HEK293T (cell line): ENCODE data around the gene ABHD11.

ENCODE experiments used
- CTCF ChIA-PET: fragments of 350-600 bp; formaldehyde crosslinking; extraction: SDS; loops from one replicate; lab custom pipeline; 2021; ENCODE audit warnings: antibody characterized with exemption, inconsistent platforms; lab: Yijun Ruan, JAX
- POLR2A ChIA-PET: fragments of 350-600 bp; formaldehyde crosslinking; extraction: SDS; loops from one replicate; lab custom pipeline; 2020; ENCODE audit warnings: antibody characterized with exemption, inconsistent platforms; lab: Yijun Ruan, JAX
- DNase-seq: peaks from one replicate; pipeline ENCODE4 v3.0.0; 2012; ENCODE audit warnings: mixed read lengths; ENCODE audit errors: extremely low spot score
- ARNT ChIP-seq: fragments of 450-650 bp; IDR thresholded peaks from 2 replicates; pipeline ENCODE4 v1.6.1; 2017; ENCODE audit warnings: mild to moderate bottlenecking
- BHLHE40 ChIP-seq: fragments of 450-650 bp; IDR thresholded peaks from 2 replicates; pipeline ENCODE4 v1.6.1; 2016; ENCODE audit warnings: mild to moderate bottlenecking, moderate library complexity, borderline replicate concordance
- CTBP1 ChIP-seq: fragments of 450-650 bp; IDR thresholded peaks from 2 replicates; pipeline ENCODE4 v1.6.1; 2016; ENCODE audit warnings: borderline replicate concordance
- ELF4 ChIP-seq: fragments of 450-650 bp; IDR thresholded peaks from 2 replicates; pipeline ENCODE4 v1.6.1; 2017; ENCODE audit warnings: antibody characterized with exemption
- FOXA1 ChIP-seq: fragments of 450-650 bp; IDR thresholded peaks from 2 replicates; pipeline ENCODE4 v1.6.1; 2016; ENCODE audit warnings: mild to moderate bottlenecking
- FOXK2 ChIP-seq: fragments of 450-650 bp; IDR thresholded peaks from 2 replicates; pipeline ENCODE4 v1.6.1; 2016; ENCODE audit warnings: mild to moderate bottlenecking
- FOXM1 ChIP-seq: fragments of 450-650 bp; IDR thresholded peaks from 2 replicates; pipeline ENCODE4 v1.6.1; 2017; ENCODE audit warnings: mild to moderate bottlenecking, borderline replicate concordance
- HDGF ChIP-seq: fragments of 450-650 bp; IDR thresholded peaks from 2 replicates; pipeline ENCODE4 v1.6.1; 2017; ENCODE audit warnings: antibody characterized with exemption, borderline replicate concordance
- L3MBTL2 ChIP-seq: fragments of 450-650 bp; conservative IDR thresholded peaks from 2 replicates; pipeline ENCODE4 v1.6.1; 2016; ENCODE audit warnings: mild to moderate bottlenecking
- LEF1 ChIP-seq: fragments of 450-650 bp; IDR thresholded peaks from 2 replicates; pipeline ENCODE4 v1.6.1; 2017; ENCODE audit warnings: mild to moderate bottlenecking, borderline replicate concordance
- NFRKB ChIP-seq: fragments of 450-650 bp; IDR thresholded peaks from 2 replicates; pipeline ENCODE4 v1.6.1; 2016; ENCODE audit warnings: mild to moderate bottlenecking, moderate library complexity
- SP1 ChIP-seq: fragments of 450-650 bp; IDR thresholded peaks from 2 replicates; pipeline ENCODE4 v1.6.1; 2017
- SUZ12 ChIP-seq: fragments of 450-650 bp; IDR thresholded peaks from 2 replicates; pipeline ENCODE4 v1.6.1; 2016; ENCODE audit warnings: mild to moderate bottlenecking
- TARDBP ChIP-seq: fragments of 450-650 bp; IDR thresholded peaks from 2 replicates; pipeline ENCODE4 v1.6.1; 2016
- ZNF384 ChIP-seq: fragments of 450-650 bp; IDR thresholded peaks from 2 replicates; pipeline ENCODE4 v1.6.1; 2016
- TF ChIP-seq, protein P1 (sequence below): fragments of 450-650 bp; IDR thresholded peaks from 2 replicates; pipeline ENCODE4 v1.6.1; 2016

The ABHD11 gene

DNA sequence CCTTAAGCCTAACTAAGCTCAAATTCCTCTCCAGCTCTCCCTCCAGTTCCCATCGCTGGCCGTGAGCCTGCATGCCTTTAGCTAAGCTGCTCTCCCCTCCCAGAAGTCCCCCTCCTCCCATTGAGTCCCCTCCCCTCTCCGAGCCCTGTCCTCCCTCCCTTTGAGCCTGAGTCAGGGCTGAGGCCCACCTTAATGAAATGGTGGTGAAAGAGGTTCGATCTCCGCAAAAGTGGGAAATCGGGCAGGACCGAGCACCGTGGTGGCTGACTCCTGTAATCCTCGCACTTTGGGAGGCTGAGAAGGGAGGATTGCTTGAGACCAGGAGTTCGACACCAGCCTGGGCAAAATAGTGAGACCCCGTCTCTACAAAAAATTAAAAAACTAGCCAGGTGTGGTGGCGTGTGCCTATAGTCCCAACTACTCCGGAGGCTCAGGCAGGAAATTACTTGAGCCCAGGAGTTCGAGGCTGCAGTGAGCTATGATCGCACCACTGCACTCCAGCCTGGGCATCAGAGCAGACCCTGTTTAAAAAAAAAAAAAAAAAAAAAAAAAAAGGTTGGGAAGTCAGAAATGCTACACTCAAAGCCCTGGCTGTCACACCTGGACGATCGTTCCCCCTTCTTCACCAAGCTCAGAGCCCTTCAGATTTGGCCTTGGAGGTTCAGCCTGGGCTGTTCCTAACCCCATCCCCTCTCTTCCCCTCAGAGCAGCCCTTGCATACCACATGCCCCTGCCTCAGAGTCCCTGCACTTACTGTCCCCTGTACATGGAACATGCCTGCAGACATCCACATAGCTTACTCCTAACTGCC is 32.5 kb upstream of the ABHD11 start:
- CTCF ChIA-PET = interaction anchor here (0.6 kb wide), 2 partner anchors 147 to 235 kb away, joined by 3 read pairs; no protein-coding TSS in a partner anchor
- DNase-seq = no peak
- no peak for TF ChIP-seq LEF1
- no peak for TF ChIP-seq L3MBTL2
- TF ChIP-seq TARDBP = no peak
- no peak for TF ChIP-seq ARNT
- TF ChIP-seq SP1 = no peak
- TF ChIP-seq FOXM1 = no peak
- TF ChIP-seq, protein P1, sequence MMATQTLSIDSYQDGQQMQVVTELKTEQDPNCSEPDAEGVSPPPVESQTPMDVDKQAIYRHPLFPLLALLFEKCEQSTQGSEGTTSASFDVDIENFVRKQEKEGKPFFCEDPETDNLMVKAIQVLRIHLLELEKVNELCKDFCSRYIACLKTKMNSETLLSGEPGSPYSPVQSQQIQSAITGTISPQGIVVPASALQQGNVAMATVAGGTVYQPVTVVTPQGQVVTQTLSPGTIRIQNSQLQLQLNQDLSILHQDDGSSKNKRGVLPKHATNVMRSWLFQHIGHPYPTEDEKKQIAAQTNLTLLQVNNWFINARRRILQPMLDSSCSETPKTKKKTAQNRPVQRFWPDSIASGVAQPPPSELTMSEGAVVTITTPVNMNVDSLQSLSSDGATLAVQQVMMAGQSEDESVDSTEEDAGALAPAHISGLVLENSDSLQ = no peak
- no peak for TF ChIP-seq SUZ12
- TF ChIP-seq HDGF = no peak
- no peak for TF ChIP-seq CTBP1
- no peak for TF ChIP-seq FOXA1
- TF ChIP-seq FOXK2 = no peak
- no peak for TF ChIP-seq ELF4
- TF ChIP-seq NFRKB = no peak
- no peak for TF ChIP-seq ZNF384
- no peak for TF ChIP-seq BHLHE40
- POLR2A ChIA-PET = interaction anchor here (0.5 to 1.8 kb wide), 3 partner anchors 16 to 90 kb away, joined by 3 to 8 read pairs (median 3); partner anchors contain the start of gene ABHD11

DNA sequence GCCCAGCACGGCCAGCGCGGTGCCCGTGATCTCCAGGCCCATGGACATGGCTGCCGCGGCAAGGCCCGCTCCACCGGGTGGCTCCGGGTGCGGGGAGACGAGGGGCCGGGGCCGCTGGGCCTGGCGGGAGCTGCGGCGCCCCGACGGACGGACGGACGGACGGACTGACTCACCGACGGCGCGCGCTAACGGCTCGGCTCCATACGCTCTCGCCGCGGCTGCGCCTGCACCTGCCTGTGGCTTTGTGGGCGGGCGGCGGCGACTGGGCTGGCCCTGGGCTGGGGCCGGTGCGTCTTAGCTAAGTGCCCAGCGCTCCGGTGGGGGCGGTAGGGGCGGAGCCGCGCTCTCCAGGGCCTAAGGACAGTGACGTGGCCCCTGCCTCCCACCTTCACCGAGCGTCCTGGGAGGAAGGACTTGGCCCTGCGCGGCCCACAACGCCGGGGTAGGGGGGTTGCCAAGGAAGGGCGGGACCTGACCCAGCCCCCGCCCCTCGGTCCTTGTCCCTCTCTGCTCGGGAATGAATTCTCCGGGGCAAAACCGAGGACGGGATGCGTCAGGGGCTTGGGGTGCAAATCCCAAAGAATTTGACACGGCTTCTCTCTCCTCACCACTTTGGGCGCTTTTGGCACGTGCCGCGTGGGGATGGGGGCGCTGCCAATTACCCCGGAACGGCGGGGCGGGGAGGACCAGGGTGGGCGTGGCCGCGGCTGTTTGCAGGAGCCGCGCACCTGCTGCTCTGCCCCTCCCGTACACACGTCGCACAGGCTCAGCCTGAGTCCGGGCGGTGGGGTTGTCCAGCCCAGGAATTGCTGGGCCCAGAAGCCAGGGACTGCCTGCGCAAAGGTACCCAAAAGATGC is 31.6 kb upstream of the ABHD11 start, which contains the start of gene CLDN3:
Gene CLDN3 (minus strand): TSS at position 269 of the 858 bp plus-strand sequence. CDS start 221 bp downstream, at position 48.
- ChIA-PET POLR2A (interaction anchor here (0.6 to 1.8 kb wide), 2 partner anchors 15 to 32 kb away, joined by 3 to 8 read pairs; partner anchors contain the start of gene ABHD11), CTCF (interaction anchor here (0.6 kb wide), 2 partner anchors 148 to 236 kb away, joined by 3 read pairs; no protein-coding TSS in a partner anchor)
- TF ChIP-seq LEF1 (no peak), L3MBTL2 (no peak), FOXK2 (no peak), BHLHE40 (no peak)
- DNase-seq = no peak

DNA sequence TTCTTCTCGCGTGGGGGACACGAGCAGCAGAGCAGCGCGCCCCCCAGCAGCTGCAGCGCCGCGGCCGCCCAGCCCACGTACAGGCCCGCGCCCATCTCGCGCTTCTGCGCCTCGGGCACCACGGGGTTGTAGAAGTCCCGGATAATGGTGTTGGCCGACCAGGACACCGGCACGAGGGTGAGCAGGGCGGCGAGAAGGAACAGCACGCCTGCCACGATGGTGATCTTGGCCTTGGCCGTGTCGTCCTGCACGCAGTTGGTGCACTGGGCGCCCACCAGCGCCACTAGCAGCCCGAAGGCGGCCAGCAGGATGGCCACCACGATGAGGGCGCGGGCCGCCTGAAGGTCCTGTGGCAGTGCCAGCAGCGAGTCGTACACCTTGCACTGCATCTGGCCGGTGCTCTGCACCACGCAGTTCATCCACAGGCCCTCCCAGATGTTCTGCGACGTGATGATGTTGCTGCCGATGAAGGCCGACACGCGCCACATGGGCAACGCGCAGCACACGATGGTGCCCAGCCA is 30.9 kb upstream of the ABHD11 start:
- POLR2A ChIA-PET = interaction anchor here (1.8 kb wide), 1 partner anchor 31 kb away, joined by 8 read pairs; the partner anchor contains the start of gene ABHD11
- CTCF ChIA-PET = no interaction called here
- DNase-seq = no peak

DNA sequence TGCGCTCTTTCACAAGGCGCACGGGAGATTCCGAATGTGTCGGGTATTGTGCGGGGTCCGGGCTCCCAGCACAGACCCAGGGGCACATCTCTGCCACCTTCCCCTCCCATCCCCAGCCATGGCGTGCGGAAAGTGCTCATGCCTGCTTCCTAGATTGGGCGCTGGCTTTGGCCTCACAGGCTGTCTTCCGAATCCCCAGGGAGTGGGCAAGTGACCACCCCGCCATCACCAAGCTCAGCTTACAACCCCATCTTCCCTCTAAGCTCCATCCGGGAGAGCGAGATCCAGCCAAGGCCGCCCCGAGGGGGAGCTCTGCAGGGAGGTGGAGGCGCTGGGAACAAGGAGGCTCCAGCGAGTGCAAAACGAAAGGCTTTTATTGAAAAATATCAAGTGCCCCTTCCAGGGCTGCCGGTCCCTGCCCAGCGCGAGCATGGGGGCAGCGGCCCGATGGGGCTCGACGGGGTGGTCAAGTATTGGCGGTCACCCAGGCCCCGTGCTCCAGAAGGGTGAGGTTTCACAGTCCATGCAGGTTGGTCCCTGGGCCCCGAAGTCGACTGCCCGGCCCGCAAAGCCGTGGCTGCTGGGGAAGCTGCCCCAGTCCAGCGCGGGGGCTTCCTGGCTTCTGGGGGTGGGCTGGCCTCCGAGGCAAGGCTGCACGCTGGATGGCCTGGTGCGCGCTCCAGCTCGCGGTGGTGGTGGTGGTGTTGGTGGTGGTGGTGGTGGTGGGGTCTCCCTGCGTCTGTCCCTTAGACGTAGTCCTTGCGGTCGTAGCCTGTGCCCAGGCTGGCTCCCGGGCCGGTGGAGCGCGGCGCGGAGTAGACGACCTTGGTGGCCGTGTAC is 30.3 kb upstream of the ABHD11 start:
- TF ChIP-seq SUZ12 (no peak), CTBP1 (no peak), NFRKB (no peak), FOXA1 (no peak), ELF4 (no peak)
- TF ChIP-seq, protein P1 = no peak
- no peak for DNase-seq
- ChIA-PET POLR2A (no interaction called here), CTCF (no interaction called here)

More for the DNA sequence above, 30.9 kb upstream of the ABHD11 start:
- TF ChIP-seq ELF4 (no peak), SP1 (no peak), LEF1 (no peak), BHLHE40 (no peak), FOXK2 (no peak), SUZ12 (no peak), CTBP1 (no peak), HDGF (no peak)

DNA sequence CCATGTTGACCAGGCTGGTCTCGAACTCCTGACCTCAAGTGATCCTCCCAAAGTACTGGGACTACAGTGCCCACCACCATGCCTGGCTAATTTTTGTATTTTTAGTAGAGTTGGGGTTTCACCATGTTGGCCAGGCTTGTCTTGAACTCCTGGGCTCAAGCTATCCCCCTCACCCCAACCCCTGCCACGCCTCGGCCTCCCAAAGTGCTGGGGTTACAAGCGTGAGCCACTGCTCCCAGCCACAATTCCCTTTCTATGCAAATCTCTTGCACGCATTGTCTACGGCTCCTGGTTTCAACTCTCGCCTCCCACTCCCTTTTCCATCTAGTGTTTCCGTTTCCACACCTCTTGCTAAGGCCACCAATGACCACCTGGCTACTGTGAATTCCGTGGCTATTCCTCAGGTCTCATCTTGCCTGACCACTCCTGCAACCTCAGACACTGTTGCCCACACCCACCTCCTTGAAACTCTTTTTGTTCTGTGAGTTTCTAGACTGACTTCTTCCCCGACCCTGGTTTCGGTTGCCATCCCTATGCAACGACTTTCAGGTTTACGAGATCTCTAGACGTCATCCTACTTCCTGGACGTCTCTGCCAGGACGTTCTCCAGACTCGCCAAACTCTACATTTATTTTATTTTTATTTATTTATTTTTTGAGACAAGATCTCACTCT is 28.1 kb upstream of the ABHD11 start:
- ChIA-PET CTCF (no interaction called here), POLR2A (no interaction called here)
- no peak for TF ChIP-seq NFRKB
- no peak for TF ChIP-seq FOXK2
- TF ChIP-seq LEF1 = no peak
- no peak for TF ChIP-seq SUZ12
- no peak for TF ChIP-seq ARNT
- TF ChIP-seq, protein P1 = no peak
- no peak for TF ChIP-seq FOXM1
- TF ChIP-seq CTBP1 = no peak
- no peak for TF ChIP-seq ELF4
- no peak for DNase-seq
